ENCODE results near the gene DGKG.

The DGKG gene

GRCh38 chr3:186383026-186383993 lies 21.3 kb upstream of the DGKG start:
- peaks cover 8 to 9% of the 10 kb centered on the region in 2 donors for H3K4me1 ChIP-seq (ENCODE audit: control insufficient read depth in 2 of 2, insufficient read depth in 2 of 2, low read length in 2 of 2)
- H3K36me3 ChIP-seq (ENCODE audit: control insufficient read depth in 2 of 2, insufficient read depth in 2 of 2, low read length in 2 of 2), result no peaks in the 10 kb centered on the region
- H3K4me3 ChIP-seq (ENCODE audit: low read length in 2 of 2), result no peak overlapping the region
- no peaks in the 10 kb centered on the region for H3K27me3 ChIP-seq (ENCODE audit: control insufficient read depth in 2 of 2, insufficient read depth in 2 of 2, low read length in 2 of 2)
- no peaks in the 10 kb centered on the region for H3K9me3 ChIP-seq (ENCODE audit: control insufficient read depth in 2 of 2, low read length in 2 of 2)
- no peak overlapping the region for H3K27ac ChIP-seq (ENCODE audit: low read depth in 2 of 2, low read length in 2 of 2)
- no peak overlapping the region for H3K9ac ChIP-seq (ENCODE audit: low read depth in 1 of 2, low read length in 2 of 2)

GRCh38 chr3:186382217-186382885 lies 20.3 kb upstream of the DGKG start:
- peaks cover 8 to 9% of the 10 kb centered on the region in 2 donors for H3K4me1 ChIP-seq (ENCODE audit: control insufficient read depth in 2 of 2, insufficient read depth in 2 of 2, low read length in 2 of 2)
- H3K9ac ChIP-seq (ENCODE audit: low read depth in 1 of 2, low read length in 2 of 2), result no peak overlapping the region
- H3K36me3 ChIP-seq (ENCODE audit: control insufficient read depth in 2 of 2, insufficient read depth in 2 of 2, low read length in 2 of 2), result no peaks in the 10 kb centered on the region
- H3K4me3 ChIP-seq (ENCODE audit: low read length in 2 of 2), result no peak overlapping the region
- no peaks in the 10 kb centered on the region for H3K9me3 ChIP-seq (ENCODE audit: control insufficient read depth in 2 of 2, low read length in 2 of 2)
- H3K27me3 ChIP-seq (ENCODE audit: control insufficient read depth in 2 of 2, insufficient read depth in 2 of 2, low read length in 2 of 2), result no peaks in the 10 kb centered on the region
- no peak overlapping the region for H3K27ac ChIP-seq (ENCODE audit: low read depth in 2 of 2, low read length in 2 of 2)

GRCh38 chr3:186381424-186382216 lies 19.6 kb upstream of the DGKG start:
- Histone ChIP-seq H3K4me3 (ENCODE audit: low read length in 2 of 2) (no peak overlapping the region), H3K9ac (ENCODE audit: low read depth in 1 of 2, low read length in 2 of 2) (no peak overlapping the region), H3K36me3 (ENCODE audit: control insufficient read depth in 2 of 2, insufficient read depth in 2 of 2, low read length in 2 of 2) (no peaks in the 10 kb centered on the region), H3K9me3 (ENCODE audit: control insufficient read depth in 2 of 2, low read length in 2 of 2) (no peaks in the 10 kb centered on the region), H3K27me3 (ENCODE audit: control insufficient read depth in 2 of 2, insufficient read depth in 2 of 2, low read length in 2 of 2) (no peaks in the 10 kb centered on the region), H3K4me1 (ENCODE audit: control insufficient read depth in 2 of 2, insufficient read depth in 2 of 2, low read length in 2 of 2) (peaks cover 8 to 9% of the 10 kb centered on the region in 2 donors), H3K27ac (ENCODE audit: low read depth in 2 of 2, low read length in 2 of 2) (no peak overlapping the region)

- no peak overlapping the region for H3K27ac ChIP-seq (ENCODE audit: low read depth in 2 of 2, low read length in 2 of 2)
- H3K27me3 ChIP-seq (ENCODE audit: control insufficient read depth in 2 of 2, insufficient read depth in 2 of 2, low read length in 2 of 2), result no peaks in the 10 kb centered on the region
- no peak overlapping the region for H3K9ac ChIP-seq (ENCODE audit: low read depth in 1 of 2, low read length in 2 of 2)
- H3K4me3 ChIP-seq (ENCODE audit: low read length in 2 of 2), result no peak overlapping the region
- H3K36me3 ChIP-seq (ENCODE audit: control insufficient read depth in 2 of 2, insufficient read depth in 2 of 2, low read length in 2 of 2), result no peaks in the 10 kb centered on the region
- H3K9me3 ChIP-seq (ENCODE audit: control insufficient read depth in 2 of 2, low read length in 2 of 2), result no peaks in the 10 kb centered on the region
- H3K4me1 ChIP-seq (ENCODE audit: control insufficient read depth in 2 of 2, insufficient read depth in 2 of 2, low read length in 2 of 2), result peaks cover 8 to 9% of the 10 kb centered on the region in 2 donors
These were observed 18.8 kb upstream of the DGKG start for GRCh38 chr3:186380622-186381380.

- no peak overlapping the region for H3K27ac ChIP-seq (ENCODE audit: low read depth in 2 of 2, low read length in 2 of 2)
- no peaks in the 10 kb centered on the region for H3K9me3 ChIP-seq (ENCODE audit: control insufficient read depth in 2 of 2, low read length in 2 of 2)
- H3K4me1 ChIP-seq (ENCODE audit: control insufficient read depth in 2 of 2, insufficient read depth in 2 of 2, low read length in 2 of 2), result no peaks in the 10 kb centered on the region
- no peak overlapping the region for H3K4me3 ChIP-seq (ENCODE audit: low read length in 2 of 2)
- no peaks in the 10 kb centered on the region for H3K36me3 ChIP-seq (ENCODE audit: control insufficient read depth in 2 of 2, insufficient read depth in 2 of 2, low read length in 2 of 2)
- no peaks in the 10 kb centered on the region for H3K27me3 ChIP-seq (ENCODE audit: control insufficient read depth in 2 of 2, insufficient read depth in 2 of 2, low read length in 2 of 2)
- H3K9ac ChIP-seq (ENCODE audit: low read depth in 1 of 2, low read length in 2 of 2), result no peak overlapping the region
These were observed 13.4 kb upstream of the DGKG start for GRCh38 chr3:186375443-186375842.

GRCh38 chr3:186374376-186374775 lies 12.3 kb upstream of the DGKG start:
- H3K36me3 ChIP-seq (ENCODE audit: control insufficient read depth in 2 of 2, insufficient read depth in 2 of 2, low read length in 2 of 2), result no peaks in the 10 kb centered on the region
- H3K9me3 ChIP-seq (ENCODE audit: control insufficient read depth in 2 of 2, low read length in 2 of 2), result no peaks in the 10 kb centered on the region
- no peak overlapping the region for H3K9ac ChIP-seq (ENCODE audit: low read depth in 1 of 2, low read length in 2 of 2)
- no peak overlapping the region for H3K4me3 ChIP-seq (ENCODE audit: low read length in 2 of 2)
- no peaks in the 10 kb centered on the region for H3K27me3 ChIP-seq (ENCODE audit: control insufficient read depth in 2 of 2, insufficient read depth in 2 of 2, low read length in 2 of 2)
- no peak overlapping the region for H3K27ac ChIP-seq (ENCODE audit: low read depth in 2 of 2, low read length in 2 of 2)
- no peaks in the 10 kb centered on the region for H3K4me1 ChIP-seq (ENCODE audit: control insufficient read depth in 2 of 2, insufficient read depth in 2 of 2, low read length in 2 of 2)

- Histone ChIP-seq H3K27me3 (ENCODE audit: control insufficient read depth in 2 of 2, insufficient read depth in 2 of 2, low read length in 2 of 2) (peaks cover 4 to 15% of the 10 kb centered on the region in 2 donors), H3K4me1 (ENCODE audit: control insufficient read depth in 2 of 2, insufficient read depth in 2 of 2, low read length in 2 of 2) (peaks cover 0 to 5% of the 10 kb centered on the region in 2 donors), H3K9ac (ENCODE audit: low read depth in 1 of 2, low read length in 2 of 2) (no peak overlapping the region), H3K27ac (ENCODE audit: low read depth in 2 of 2, low read length in 2 of 2) (no peak overlapping the region), H3K36me3 (ENCODE audit: control insufficient read depth in 2 of 2, insufficient read depth in 2 of 2, low read length in 2 of 2) (no peaks in the 10 kb centered on the region), H3K9me3 (ENCODE audit: control insufficient read depth in 2 of 2, low read length in 2 of 2) (no peaks in the 10 kb centered on the region), H3K4me3 (ENCODE audit: low read length in 2 of 2) (no peak overlapping the region)
These were observed 7.2 kb upstream of the DGKG start for GRCh38 chr3:186369217-186369616.

GRCh38 chr3:186368717-186369116 lies 6.7 kb upstream of the DGKG start:
- no peaks in the 10 kb centered on the region for H3K9me3 ChIP-seq (ENCODE audit: control insufficient read depth in 2 of 2, low read length in 2 of 2)
- no peak overlapping the region for H3K9ac ChIP-seq (ENCODE audit: low read depth in 1 of 2, low read length in 2 of 2)
- peaks cover 0 to 5% of the 10 kb centered on the region in 2 donors for H3K4me1 ChIP-seq (ENCODE audit: control insufficient read depth in 2 of 2, insufficient read depth in 2 of 2, low read length in 2 of 2)
- no peak overlapping the region for H3K27ac ChIP-seq (ENCODE audit: low read depth in 2 of 2, low read length in 2 of 2)
- H3K27me3 ChIP-seq (ENCODE audit: control insufficient read depth in 2 of 2, insufficient read depth in 2 of 2, low read length in 2 of 2), result peaks cover 7 to 20% of the 10 kb centered on the region in 2 donors
- no peak overlapping the region for H3K4me3 ChIP-seq (ENCODE audit: low read length in 2 of 2)
- no peaks in the 10 kb centered on the region for H3K36me3 ChIP-seq (ENCODE audit: control insufficient read depth in 2 of 2, insufficient read depth in 2 of 2, low read length in 2 of 2)

GRCh38 chr3:186368176-186368575 lies 6.1 kb upstream of the DGKG start:
- Histone ChIP-seq H3K4me3 (ENCODE audit: low read length in 2 of 2) (no peak overlapping the region), H3K9me3 (ENCODE audit: control insufficient read depth in 2 of 2, low read length in 2 of 2) (no peaks in the 10 kb centered on the region), H3K9ac (ENCODE audit: low read depth in 1 of 2, low read length in 2 of 2) (no peak overlapping the region), H3K4me1 (ENCODE audit: control insufficient read depth in 2 of 2, insufficient read depth in 2 of 2, low read length in 2 of 2) (peaks cover 0 to 5% of the 10 kb centered on the region in 2 donors), H3K27me3 (ENCODE audit: control insufficient read depth in 2 of 2, insufficient read depth in 2 of 2, low read length in 2 of 2) (peaks cover 7 to 24% of the 10 kb centered on the region in 2 donors), H3K36me3 (ENCODE audit: control insufficient read depth in 2 of 2, insufficient read depth in 2 of 2, low read length in 2 of 2) (no peaks in the 10 kb centered on the region), H3K27ac (ENCODE audit: low read depth in 2 of 2, low read length in 2 of 2) (no peak overlapping the region)
